Right lobe of liver (tissue), 6 donors: Measurements from ENCODE around the gene SUSD5. TPM values are rescaled to one million over a fixed set of nuclear protein-coding genes. Genes with fewer than 3 reads are reported as not detected.

ENCODE experiments used
- ATAC-seq, 4 donors: fragments of 200-7000 bp; cut with Tn5 transposase; one replicate each; pipeline ENCODE4 v1.9.1; 2020; ENCODE audit warnings: mild to moderate bottlenecking in 4 of 4, moderate library complexity in 4 of 4
- DNase-seq, 3 donors: peaks; one replicate each; pipeline ENCODE4 v3.0.0-alpha.2; 2020
- H3K27ac ChIP-seq, 3 donors: fragments of 200-600 bp; one replicate each; pipeline ENCODE4 v1.8.0; 2022
- H3K27me3 ChIP-seq, 2 donors: fragments of 200-600 bp; one replicate each; pipeline ENCODE4 v1.8.0; 2022
- H3K36me3 ChIP-seq, 4 donors: fragments of 200-600 bp; sonication (generic) in 1 of 4; one replicate each; pipeline versions ENCODE4 v1.5.1 to v1.8.0; 2017 to 2022; ENCODE audit warnings: control low read depth in 1 of 4
- H3K4me1 ChIP-seq, 4 donors: fragments of 200-600 bp; sonication (generic) in 1 of 4; one replicate each; pipeline versions ENCODE4 v1.5.1 to v1.8.0; 2017 to 2022; ENCODE audit warnings: control low read depth in 1 of 4
- H3K4me3 ChIP-seq, 3 donors: fragments of 200-600 bp; one replicate each; pipeline ENCODE4 v1.8.0; 2022
- H3K9me3 ChIP-seq, 4 donors: fragments of 200-600 bp; sonication (generic) in 1 of 4; one replicate each; pipeline versions ENCODE4 v1.5.1 to v1.8.0; 2017 to 2022; ENCODE audit warnings: control low read depth in 1 of 4
- POLR2A ChIP-seq: fragments of 450-650 bp; IDR thresholded peaks from one replicate; pipeline ENCODE4 v1.6.1; 2017; ENCODE audit warnings: antibody characterized with exemption, mild to moderate bottlenecking
- WGBS: methylation state at CpG from one replicate; pipeline ENCODE4 v1.1.6; 2018; ENCODE audit warnings: low coverage, low lambda C conversion rate; ENCODE audit not compliant: insufficient coverage; ENCODE audit errors: missing lambda C conversion rate; 5-methylcytosine and 5-hydroxymethylcytosine counted together
- intact Hi-C, 2 donors: fragments of 100-400 bp; cut with DNase I; formaldehyde crosslinking; loops; one replicate each; pipeline versions ENCODE4 v1.11.2 to v1.14.1; 2022
- total RNA-seq, 6 experiments: library from RNA; depleted of rRNA in 2 of 6; stranded (reverse); fragments of >200 nt in 2 of 6; fragmentation: NEBNext Ultra II Directional in 3 of 6; extraction: Animal tissue kit (Norgen Biotek cat#: 25700) in 3 of 6; gene quantifications; one replicate each; pipeline versions ENCODE4 v1.1.0 to v1.2.4, GENCODE V29; 2016 to 2023
- TF ChIP-seq, protein P1 (sequence below), 4 donors: fragments of 200-600 bp in 3 of 4; fragments of 450-650 bp in 1 of 4; IDR thresholded peaks; one replicate each; pipeline versions ENCODE4 v1.5.1 to v1.8.0; 2016 to 2022; ENCODE audit warnings: antibody characterized with exemption in 4 of 4, mild to moderate bottlenecking in 2 of 4
- donor health status: DM: no; HTN: yes; CAD: no.
- donor health status: DM: no; HTN: no; CAD: no.
- donor health status: DM: no; HTN: no; CAD: no.
- donor health status: DM: no; HTN: yes; CAD: no.
- donor health status: DM: no; HTN: yes; CAD: no.

The SUSD5 gene
- total RNA-seq, 6 experiments from 2014 or later, result 0.05 to 0.20 (median 0.16) TPM; not detected in 2

DNA sequence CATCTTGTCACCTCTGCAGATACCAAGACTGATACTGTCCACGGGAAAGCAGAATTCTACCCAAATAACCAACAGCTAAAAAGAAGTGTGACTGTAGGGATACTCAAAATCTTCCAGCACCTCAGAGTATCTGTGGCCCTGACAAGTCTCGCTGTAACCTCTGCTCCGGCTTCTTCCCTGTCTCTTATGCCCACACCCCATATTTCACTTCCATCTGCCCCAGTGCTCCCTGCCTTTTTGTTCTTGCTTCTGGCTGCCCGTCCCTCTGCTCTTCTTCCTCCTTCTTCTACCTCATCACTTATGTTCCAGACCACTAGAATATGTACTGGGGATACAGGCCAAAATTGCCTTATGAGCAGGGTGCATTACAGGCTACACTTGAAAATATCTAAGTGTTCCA, 59.4 kb downstream of the SUSD5 start:
- Histone ChIP-seq H3K27ac (no peak overlapping the region), H3K9me3 (no peaks in the 10 kb centered on the region), H3K4me1 (no peaks in the 10 kb centered on the region), H3K27me3 (no peaks in the 10 kb centered on the region), H3K4me3 (no peak overlapping the region), H3K36me3 (no peaks in the 10 kb centered on the region)
- ATAC-seq (peak in 2 of 4 donors; percentile 37 to 43), DNase-seq (no peak)
- 76% methylated on average over 3 of the region's 4 CpGs for WGBS
- intact Hi-C loops, result no loop called here
- TF ChIP-seq, protein P1, sequence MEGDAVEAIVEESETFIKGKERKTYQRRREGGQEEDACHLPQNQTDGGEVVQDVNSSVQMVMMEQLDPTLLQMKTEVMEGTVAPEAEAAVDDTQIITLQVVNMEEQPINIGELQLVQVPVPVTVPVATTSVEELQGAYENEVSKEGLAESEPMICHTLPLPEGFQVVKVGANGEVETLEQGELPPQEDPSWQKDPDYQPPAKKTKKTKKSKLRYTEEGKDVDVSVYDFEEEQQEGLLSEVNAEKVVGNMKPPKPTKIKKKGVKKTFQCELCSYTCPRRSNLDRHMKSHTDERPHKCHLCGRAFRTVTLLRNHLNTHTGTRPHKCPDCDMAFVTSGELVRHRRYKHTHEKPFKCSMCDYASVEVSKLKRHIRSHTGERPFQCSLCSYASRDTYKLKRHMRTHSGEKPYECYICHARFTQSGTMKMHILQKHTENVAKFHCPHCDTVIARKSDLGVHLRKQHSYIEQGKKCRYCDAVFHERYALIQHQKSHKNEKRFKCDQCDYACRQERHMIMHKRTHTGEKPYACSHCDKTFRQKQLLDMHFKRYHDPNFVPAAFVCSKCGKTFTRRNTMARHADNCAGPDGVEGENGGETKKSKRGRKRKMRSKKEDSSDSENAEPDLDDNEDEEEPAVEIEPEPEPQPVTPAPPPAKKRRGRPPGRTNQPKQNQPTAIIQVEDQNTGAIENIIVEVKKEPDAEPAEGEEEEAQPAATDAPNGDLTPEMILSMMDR (IDR thresholded peaks at IDR 0.05), result no peak
- TF ChIP-seq POLR2A, result no peak

DNA sequence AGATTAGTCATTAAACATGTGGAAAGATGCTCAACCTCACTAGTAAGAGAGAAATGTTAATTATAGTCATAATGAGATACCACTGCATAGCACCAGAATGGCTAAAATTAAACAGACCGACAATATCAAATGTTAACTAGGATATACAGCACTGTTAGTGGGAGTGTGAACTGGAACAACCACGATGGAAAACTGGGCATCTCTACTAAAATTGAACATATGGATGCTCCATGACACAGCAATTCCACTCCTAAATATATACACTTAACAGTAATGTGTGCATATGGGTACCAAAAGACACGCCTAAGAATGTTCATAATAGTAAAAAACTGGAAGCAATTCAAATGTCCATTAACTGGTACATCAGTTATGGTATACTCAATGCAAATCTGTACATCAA, 63.3 kb downstream of the SUSD5 start:
- 59% methylated on average over 2 of the region's 3 CpGs for WGBS
- DNase-seq (no peak), ATAC-seq (no peak)
- TF ChIP-seq, protein P1 (IDR thresholded peaks at IDR 0.05), result no peak
- TF ChIP-seq POLR2A, result no peak
- H3K27ac ChIP-seq, result no peak overlapping the region
- no peaks in the 10 kb centered on the region for H3K9me3 ChIP-seq
- no peaks in the 10 kb centered on the region for H3K4me1 ChIP-seq
- no peaks in the 10 kb centered on the region for H3K27me3 ChIP-seq
- no peaks in the 10 kb centered on the region for H3K36me3 ChIP-seq
- intact Hi-C loops, result no loop called here
- H3K4me3 ChIP-seq, result no peak overlapping the region

DNA sequence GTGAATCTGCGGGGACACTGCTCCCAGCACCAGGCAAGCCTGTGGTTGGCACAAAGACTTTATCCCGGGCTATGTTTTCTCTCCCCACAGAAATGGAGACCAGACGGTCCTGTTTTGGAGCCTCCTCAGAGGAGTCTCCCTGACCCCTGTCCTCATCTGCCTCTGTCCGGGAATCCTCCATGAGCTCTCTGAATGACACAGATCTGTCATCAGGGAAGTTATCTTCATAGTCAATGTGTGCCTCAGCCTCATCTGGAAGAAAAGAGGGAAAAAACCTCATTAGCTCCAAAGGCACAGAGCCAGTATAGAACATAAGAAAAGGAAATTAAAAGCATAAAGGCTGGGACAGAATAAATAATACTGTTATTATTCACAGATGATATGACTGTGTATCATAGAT, 64.8 kb downstream of the SUSD5 start:
- Histone ChIP-seq H3K36me3 (no peaks in the 10 kb centered on the region), H3K27ac (no peak overlapping the region), H3K27me3 (no peaks in the 10 kb centered on the region), H3K4me3 (no peak overlapping the region), H3K9me3 (no peaks in the 10 kb centered on the region), H3K4me1 (no peaks in the 10 kb centered on the region)
- no peak for TF ChIP-seq POLR2A
- TF ChIP-seq, protein P1 (IDR thresholded peaks at IDR 0.05), result no peak
- WGBS, result 51% methylated on average over 3 of the region's 4 CpGs
- intact Hi-C loops, result no loop called here
- no peak for DNase-seq
- ATAC-seq, result no peak

DNA sequence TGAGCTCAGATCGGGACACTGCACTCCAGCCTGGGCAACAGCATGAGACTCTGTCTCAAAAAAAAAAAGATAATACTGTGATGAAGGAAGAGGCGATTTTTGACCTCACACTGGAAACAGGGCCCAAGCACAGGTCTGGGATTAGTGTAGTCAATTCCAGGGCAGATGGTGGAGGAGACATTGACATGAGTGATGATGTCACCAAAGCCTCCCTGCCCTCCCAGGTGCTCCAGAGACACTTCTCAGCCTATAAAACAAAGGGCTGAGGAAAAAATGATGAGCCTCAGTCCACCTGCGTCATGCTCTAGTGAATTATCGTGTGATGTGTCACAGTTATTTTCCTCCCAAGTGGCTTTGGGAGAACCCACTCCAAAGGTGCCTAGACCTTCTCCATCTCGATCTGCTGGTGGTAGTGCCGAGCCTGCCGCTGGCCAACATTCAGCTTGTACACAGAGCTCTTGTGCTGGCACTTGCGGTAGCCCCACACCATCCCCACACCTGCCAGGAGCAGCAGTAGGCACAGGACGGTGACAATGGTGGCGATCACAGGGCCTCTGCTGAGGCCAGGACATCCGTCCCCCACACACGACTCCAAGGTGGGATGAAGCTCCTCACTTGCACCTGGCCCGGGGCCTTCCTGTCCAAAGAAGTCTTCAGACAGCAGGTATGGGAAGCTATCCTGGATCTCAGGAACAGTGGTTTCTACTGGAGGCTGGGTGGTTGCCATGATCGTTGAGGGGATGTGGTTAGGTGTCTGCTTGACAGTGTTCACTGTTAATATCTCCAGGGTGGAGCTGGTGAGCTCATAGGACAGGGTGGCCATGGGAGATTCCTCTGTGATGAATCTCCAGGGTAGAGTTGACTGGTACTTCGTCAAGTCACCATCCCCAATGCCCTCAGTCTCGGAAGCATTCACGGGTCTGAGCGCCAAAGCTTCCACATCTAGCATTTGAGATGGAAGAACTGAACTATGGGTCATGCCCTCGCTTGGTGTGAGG, 65.9 kb downstream of the SUSD5 start:
- ATAC-seq, result peak in 1 of 4 donors; percentile 13
- intact Hi-C loops, result no loop called here
- H3K4me3 ChIP-seq, result no peak overlapping the region
- no peaks in the 10 kb centered on the region for H3K9me3 ChIP-seq
- 74% methylated on average over 5 of the region's 19 CpGs for WGBS
- DNase-seq, result no peak
- H3K36me3 ChIP-seq, result no peaks in the 10 kb centered on the region
- H3K27me3 ChIP-seq, result no peaks in the 10 kb centered on the region
- no peak for TF ChIP-seq POLR2A
- TF ChIP-seq, protein P1 (IDR thresholded peaks at IDR 0.05), result no peak
- no peak overlapping the region for H3K27ac ChIP-seq
- H3K4me1 ChIP-seq, result no peaks in the 10 kb centered on the region
